Stimulated activated CD4-positive, alpha-beta T cell treated with anti-CD3 and anti-CD28 coated beads, Interleukin-12 subunit alpha, Interleukin-12 subunit beta, amount 100 ng/mL, for 24 hours (primary cell): Measurements from ENCODE around the gene TBCE.

Experiments
- DNase-seq, 2 experiments: peaks; one replicate each; pipeline ENCODE4 v3.0.0-alpha.2; 2020; ENCODE audit warnings: low read depth in 2 of 2

The TBCE gene

GRCh38 chr1:235409042-235409820 lies 42.0 kb downstream of the TBCE start:
- DNase-seq = no peak

- no peak for DNase-seq
These were observed 43.2 kb downstream of the TBCE start for GRCh38 chr1:235410467-235410866.

DNA sequence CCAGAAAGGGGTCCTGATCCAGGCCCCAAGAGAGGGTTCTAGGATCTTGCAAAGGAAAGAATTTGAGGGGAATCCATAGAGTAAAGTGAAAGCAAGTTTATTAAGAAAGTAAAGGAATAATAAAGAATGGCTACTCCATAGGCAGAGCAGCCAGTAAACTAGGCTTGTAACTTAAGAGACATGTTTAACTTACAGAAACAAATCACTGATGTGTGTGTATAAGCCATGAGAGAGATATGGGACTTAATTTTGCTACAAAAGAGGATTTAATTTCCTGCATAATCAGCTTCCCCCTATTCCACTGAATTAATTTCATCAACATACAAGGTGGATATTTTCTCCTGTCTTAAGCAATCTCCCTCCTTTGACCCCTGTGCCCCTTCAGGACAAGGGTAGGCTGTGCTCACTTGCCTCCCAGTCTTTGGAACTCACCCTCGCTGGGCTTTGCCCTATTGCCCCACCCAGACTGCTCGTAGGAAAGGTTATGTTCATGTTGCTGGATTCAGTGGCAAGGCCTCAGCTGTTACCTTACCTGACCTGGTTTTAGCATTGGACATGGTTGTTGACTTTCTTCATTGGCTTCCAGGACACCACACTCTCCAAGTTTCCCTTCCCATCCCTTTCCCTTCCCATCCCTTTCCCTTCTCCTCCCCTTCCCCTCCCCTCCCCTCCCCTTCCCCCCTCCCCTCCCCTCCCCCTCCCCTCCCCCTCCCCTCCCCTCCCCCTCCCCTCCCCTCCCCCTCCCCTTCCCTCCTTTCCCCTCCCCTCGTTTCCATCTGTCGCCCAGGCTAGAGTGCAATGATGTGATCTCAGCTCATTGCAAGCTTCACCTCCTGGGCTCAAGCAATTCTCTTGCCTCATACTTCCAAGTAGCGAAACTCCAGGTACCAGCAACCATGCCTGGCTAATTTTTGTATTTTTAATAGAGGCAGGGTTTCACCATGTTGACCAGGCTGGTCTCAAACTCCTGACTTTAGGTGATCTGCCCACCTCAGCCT lies 44.6 kb downstream of the TBCE start:
- no peak for DNase-seq

DNA sequence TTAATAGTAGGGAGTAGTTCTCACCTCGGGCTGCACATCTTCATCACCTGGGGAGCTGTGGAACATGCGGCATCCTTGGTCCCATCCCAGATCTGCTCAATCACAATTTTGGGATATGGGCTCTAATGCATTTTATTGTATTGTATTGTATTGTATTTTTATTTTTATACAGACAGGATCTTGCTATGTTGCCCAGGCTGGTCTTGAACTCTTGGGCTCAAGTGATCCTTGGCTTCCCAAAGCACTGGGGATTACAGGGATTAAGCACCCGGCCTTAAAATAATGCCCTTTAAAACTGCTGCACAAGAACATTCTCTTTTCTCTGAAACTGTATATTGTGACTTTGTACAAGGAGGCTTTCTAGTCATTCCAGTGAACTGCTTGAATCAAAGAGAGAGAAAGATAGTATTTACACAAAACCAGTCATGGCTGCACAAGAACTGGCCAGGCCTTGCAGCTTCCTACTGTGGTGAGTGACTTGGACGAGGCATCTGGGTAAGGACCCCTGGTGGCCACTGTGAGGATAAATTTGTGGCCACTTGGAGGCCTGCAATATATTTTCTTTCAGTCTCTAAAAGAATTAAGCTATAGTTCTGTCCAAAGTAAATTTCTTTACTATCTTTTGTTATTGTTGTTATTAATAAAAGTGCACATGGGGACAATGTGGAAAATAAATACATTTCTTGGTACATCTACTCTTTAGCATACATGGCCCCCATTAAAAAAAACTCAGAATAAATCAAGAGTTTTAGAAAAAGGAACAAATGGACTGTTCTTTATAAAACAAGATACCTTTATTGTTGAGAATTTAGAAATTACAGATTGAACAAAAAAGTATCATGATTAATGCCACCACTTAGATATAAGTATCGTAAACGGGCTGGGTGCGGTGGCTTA lies 48.0 kb downstream of the TBCE start:
- peak; percentile 12 to 49 for DNase-seq

DNA sequence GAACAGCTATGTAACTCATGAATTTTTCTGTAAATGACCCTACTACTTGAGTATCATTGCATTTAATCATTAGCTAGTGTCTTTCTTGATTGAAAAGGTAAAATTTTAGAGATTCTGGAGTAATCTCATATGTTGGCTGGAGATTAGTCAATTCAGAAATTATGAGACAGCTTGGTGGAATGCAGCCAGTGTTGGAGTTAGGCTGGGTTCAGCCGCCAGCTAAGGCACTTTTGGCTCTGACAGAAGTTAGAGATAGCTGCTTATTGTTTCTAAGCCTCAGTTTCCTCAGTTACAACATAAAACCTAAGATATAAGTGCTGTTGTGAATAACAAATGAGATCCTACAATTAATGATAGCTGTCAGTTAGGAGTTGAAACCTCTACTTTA lies 49.4 kb downstream of the TBCE start:
- DNase-seq = no peak

DNA sequence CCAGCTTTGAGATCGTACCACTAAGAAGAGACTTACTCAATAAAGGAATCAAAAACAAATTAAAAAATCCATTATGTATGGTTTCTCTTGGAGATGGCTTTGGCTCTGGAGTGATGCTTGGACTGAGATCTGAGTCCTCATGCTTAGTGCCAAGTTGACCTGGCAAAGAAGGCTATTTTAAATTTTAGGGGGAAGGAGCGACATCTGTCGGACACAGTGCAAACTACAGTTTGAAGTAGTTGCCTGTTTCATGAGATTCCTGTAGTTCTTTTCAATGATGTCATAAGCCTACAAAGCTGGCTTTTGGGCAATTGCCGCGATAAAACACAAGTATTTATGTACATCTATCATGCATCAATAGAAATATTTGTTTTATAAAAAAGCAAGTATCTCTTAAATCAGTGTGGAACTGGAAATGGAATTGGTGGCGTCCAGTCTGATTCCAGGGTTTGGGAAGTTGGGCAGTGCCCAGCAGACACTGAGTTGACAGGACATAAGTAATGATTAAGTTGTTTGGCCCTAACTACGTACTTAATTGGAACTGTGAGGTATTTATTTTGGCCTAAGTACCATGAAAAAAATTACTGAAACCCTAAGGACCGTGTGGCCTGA lies 50.0 kb downstream of the TBCE start:
- peak; percentile 20 to 55 for DNase-seq

GRCh38 chr1:235421751-235422150 lies 54.5 kb downstream of the TBCE start:
- DNase-seq = no peak

DNA sequence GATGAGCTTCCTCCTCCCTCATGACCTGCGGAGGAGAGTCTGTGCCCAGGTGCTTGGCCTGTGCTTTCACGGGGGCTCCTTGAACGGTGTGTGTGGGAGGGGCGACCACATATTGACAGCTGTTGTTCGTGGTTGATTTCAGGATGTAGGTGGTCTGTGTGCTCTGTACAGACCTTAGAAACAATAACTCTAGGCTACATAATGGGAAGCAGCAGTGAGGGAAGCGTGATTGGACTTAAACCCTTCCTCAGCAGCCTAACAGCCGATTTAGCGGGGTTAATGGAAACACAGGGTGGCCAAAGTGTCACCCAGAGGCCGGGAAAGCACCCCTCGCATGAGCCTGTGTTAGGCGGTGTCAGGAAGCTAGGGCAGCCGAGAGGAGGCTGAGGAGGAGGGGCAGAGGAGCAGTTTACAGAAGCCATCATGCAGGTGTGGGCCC lies 56.0 kb downstream of the TBCE start:
- DNase-seq = no peak

DNA sequence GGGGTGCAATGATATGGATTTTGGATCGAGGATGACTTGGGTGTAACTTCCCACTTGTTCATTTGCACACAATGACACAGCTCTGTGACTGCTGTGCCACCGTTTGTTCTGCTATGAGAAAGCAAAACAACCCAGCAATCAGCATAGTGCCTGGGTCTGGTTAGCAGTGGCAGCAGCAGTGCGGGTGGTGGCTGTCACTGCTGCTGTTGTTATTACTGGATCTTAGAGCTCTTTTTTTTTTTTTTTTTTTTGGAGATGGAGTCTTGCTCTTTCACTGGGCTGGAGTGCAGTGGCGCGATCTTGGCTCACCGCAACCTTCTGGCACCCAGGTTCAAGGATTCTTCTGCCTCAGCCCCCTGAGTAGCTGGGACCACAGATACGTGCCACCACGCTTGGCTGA lies 56.9 kb downstream of the TBCE start:
- no peak for DNase-seq

DNA sequence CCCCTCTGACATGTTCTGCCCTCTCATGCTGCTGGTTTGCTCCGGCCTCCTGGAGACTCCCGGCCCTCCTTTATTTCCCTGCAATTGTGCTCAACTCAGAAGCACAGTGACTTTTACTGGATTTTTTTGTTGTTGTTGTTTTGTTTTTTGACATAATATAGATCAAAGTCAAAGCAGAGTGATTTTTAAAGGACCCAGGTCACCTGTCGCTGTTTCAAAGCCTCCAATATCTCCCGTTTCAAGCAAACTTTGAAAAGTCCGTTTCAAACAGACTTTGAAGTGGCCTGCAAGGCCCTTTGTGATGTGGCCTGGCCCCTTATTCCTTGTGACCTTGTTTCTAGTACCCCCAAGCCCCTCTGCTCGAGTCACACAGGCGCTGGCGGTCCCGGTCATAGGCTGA lies 58.1 kb downstream of the TBCE start:
- DNase-seq = no peak

DNA sequence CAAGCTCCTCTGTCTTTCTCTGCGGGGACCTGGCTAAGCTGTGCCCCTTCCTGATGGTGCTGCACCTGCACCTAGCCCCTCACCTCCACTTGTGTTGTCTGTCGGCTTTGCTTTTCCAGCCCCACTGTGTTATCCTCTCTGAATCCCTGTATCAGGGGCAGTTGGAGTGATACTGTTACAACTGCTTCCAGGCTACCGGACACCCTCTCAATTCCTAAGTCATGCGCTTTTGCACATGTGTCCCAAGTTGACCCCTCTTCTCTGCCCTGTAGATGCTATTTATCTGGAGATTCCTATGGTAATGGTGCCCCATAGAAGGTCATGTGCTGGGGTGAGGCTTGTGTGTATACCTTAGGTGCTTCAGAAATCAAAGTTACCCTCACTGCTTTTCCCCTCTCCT lies 58.9 kb downstream of the TBCE start:
- no peak for DNase-seq

DNA sequence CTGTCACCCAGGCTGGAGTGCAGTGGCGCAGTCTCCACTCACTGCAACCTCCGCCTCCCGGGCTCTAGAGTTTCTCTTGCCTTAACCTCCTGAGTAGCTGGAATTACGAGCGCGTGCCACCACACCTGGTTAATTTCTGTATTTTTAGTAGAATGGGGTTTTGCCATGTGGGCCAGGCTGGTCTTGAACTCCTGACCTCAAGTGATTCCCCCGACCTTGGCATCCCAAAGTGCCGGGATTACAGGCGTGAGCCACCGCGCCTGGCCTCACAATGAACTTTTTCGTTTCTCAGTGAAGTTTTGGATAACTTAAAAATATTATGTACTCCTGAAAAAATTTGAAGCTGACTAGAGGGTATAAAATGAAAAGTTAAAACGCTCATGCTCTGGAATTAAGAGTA lies 59.5 kb downstream of the TBCE start:
- DNase-seq = no peak

DNA sequence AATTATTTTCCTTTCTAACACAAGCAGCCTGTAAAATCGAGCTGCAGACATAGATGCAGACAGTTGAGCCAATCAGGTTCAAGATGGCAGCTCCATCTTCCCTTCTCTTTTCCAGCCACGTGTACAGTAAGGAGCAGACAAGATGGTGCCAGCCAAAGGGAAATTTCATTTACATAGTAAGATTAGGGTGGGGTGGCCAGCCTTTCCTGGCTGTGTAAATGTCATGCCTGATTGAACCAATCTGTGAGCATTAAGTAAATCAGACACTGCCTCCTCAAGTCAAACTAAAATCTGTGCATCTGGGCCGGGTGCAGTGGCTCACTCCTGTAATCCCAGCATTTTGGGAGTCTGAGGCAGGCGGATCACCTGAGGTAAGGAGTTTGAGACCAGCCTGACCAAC lies 60.2 kb downstream of the TBCE start:
- no peak for DNase-seq

DNA sequence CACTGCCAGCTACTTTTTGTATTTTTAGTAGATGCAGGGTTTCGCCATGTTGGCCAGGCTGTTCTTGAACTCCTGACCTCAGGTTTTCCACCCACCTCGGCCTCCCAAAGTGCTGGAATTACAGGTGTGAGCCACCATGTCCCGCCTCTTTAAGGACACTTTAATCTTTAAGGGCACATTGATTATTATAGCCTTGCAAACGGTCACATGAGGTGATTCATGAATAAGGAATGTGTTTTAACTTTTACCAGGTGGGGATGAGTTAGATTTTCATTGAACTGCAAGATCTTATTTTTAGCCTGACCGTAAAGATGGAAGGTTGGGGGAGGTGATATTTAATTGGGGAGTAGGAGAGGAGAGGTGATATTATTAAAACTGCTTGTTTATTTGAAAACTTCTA lies 61.9 kb downstream of the TBCE start:
- DNase-seq = no peak

DNA sequence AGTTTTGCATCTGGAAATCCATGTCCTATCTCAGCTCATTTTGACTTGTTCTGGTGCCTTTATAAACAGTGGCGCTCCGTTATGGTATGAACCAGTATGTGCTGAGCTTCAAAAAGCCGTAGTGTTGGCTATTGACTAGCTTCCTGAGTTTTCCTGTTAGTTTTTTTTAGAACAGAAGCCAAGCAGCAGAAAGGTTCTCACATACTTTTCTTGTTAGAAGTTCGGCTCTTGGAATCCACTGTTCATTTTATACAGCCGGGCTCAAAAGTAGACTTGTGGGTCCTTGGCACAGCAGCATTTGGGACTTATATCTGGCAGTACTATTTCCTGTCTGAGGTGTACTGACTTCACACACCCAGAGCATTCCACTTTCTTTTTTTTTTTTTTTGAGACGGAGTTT lies 63.8 kb downstream of the TBCE start:
- DNase-seq = no peak

GRCh38 chr1:235434001-235434400 lies 66.8 kb downstream of the TBCE start:
- DNase-seq = no peak

DNA sequence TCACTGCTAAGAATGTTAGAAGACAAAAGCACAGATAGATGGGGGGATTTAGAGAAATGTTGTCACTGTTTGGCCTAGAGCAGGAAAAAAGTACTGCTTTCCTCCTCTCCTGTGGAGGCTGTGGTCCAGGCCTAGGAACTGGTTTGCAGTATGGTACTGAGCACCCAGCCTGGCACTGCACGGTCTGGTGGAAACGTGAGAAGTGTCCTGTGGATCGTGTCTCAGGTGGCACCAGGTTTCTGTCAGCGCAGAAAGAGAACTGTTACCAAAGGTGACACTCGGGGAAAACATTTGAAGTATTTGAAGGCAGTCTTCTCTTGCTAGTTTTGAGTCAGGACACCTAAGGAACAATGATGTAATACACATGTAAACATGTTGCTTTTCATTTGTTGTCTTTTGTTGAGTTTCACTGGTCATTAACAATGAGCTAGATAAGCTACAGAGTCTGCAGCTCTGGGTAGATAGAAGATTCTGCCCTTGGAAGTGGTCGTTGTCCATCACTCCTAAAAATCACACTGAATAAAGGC lies 74.0 kb downstream of the TBCE start:
- DNase-seq = no peak

DNA sequence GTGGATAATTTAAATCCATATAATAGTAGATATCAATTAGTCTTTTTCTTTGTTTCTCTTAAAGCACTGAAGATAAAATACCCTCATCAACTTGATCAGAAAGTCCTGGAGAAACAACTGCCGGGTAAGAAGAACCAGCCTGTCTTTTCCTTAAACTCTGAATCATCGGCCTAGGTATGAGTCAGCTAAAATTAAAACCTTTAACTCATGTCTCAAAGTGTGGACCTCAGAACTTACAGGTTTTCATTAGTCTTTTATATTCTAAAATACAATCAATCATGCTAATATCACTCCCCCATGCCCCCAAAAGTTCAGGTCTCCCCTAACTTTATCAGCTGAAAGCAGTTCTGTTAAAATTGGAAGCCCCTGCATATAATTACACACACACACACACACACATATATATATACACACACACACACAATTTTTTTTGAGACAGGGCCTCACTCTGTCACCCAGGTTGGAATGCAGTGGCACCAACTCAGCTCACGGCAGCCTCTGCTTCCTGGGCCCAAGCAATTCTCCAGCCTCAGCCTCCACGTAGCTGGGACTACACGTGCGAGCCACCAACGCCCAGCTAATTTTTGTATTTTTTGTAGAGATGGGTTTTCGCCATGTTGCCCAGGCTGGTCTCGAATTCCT lies 75.7 kb downstream of the TBCE start:
- no peak for DNase-seq

- DNase-seq = no peak
These were observed 81.4 kb downstream of the TBCE start for GRCh38 chr1:235448616-235449015.

DNA sequence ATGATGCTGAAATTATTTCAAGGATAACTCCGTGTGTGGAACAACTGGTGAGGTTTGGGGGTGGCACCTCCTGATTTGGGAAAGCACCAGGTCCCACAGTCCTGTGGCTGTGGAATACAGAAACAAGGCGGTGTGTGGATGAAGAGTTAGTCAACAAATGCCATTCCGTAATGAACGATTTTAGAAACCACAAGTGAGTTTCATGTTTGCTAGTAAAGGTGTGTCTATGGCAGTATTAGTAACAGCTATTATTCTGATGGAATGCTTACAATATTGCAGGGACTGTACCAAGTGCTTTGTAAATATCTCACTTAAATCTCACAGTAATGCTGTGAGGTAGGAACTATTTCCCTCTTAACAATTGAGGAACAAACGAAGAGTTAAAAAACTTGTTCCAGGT lies 83.2 kb downstream of the TBCE start:
- no peak for DNase-seq
